GM21619 (cell line): ENCODE results near the gene RB1.
"Not testable (repeated sequence)": the region's sequence is repeated elsewhere in the genome, so short reads cannot be mapped to it uniquely, and the experiment has no call there.

Source experiments
- ATAC-seq: cut with Tn5 transposase; IDR thresholded peaks from one replicate; pipeline ENCODE4 v1.9.1; 2021; ENCODE audit not compliant: unreplicated experiment

The RB1 gene

DNA sequence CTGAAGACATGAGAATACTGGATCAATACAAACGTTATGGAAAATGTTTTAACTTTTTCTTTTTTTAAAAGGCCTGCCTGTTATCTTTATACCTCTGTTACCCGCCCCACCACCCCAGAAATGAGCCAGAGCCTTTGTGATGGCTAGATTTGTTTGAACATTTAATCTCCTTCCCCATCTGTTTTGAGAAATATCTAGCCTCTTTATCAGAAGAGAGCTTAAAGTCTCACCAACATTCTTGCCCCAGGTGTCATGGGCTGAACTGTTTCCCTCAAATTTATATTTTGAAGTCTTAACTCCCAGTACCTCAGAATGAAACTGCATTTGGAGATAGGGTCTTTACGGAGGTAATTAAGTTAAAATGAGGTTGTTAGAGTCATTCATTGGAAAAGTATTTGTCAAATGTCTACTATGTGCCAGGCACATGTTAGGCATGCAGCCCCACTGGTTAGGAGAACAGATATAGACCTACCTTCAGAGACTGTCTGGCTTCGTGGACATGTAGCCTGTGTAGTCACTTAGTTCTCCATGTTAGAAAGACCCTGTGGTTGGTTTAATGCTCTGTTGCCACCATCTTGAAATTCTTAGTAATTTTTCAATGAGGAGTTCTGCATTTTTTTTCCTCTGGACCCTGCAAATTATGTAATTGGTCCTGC, 6.3 kb upstream of the RB1 start:
- ATAC-seq = no peak

DNA sequence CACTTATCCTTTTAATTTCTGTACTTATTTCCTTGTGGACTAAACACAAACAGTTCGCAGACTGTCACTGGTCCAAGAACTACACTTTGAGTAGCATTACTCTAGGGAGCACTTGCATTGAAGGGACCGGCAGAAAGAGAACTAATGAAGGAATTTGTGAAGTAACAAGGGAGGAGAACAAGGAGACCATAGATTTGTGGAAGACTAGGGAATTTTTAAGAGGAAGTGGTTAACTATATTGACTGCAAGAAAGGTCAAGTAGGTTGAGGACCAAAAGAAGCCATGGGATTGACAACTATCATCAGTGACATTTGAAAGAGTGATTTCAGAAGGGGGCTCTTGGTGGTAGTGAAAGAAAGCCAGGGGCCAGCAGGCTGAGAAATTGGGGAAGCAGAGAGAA, 4.0 kb upstream of the RB1 start:
- ATAC-seq = no peak

DNA sequence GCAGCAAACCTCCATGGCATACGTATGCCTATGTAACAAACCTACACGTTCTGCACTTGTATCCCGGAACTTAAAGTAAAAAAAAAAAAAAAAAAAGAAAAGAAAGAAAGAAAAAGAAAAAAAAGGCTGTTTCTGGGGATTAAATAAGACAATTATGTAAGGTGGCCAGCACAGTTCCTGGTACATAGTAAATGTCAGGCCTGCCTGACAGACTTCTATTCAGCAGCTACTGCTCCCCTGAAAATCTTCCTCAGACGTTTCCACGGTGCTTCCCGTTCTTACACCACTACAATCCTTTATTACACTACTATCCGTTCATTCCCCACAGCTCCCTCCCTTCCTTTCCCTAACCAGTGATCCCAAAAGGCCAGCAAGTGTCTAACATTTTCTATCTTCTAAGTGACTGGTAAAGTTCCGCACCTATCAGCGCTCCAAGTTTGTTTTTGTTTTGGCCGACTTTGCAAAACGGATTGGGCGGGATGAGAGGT, 636 bp upstream of the RB1 start:
- no peak for ATAC-seq

DNA sequence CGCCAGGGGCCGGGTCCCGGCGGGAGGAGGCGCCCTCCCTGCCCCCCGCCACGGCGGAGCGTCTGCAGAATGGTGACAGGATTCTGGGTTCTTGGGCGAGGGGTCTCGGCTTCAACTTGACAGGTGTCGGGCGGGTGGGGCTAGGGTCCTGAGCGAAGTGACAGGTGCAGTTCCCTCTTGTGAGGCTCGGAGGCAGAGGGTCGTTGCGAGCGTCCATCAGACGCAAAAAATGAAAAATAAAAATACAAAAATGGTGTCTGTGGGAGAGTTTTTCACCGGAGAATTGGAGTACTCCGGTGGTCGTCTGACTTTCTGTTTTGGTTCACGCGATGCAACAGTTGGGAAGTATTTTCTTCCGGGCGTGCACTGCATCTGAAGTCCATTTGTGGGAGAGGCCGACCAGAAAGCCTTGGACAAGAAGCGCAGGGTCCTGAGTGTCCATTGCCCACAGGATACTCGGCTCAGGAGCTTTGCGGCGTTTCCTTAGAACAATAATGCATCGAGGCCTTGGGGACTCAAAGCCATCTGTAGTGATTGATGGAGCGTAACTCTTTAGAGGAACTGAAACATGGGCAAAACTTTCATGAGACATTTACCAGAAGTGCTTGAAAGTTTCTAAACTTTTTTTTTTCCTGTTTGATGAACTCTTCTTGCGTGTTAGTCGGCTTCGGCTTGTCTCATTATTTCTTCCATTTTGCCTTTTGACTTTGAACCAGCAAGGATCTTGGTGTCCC, 759 bp downstream of the RB1 start:
- ATAC-seq = peak; percentile 67

DNA sequence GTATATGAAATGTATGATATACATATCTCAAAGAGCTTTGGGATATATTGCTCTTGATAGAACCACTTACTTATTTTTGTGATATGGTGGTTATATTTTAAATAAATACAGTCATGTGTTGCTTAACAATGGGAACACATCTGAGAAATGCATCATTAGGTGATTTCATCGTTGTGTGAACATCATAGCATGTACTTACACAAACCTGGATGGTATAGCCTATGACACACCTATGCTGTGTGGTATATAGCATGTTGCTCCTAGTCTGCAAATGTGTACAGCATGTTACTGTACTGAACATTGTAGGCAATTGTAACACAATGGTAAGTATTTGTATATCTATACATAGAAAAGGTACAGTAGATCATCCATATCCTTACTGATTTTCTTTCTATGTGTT, 7.7 kb downstream of the RB1 start:
- no peak for ATAC-seq

DNA sequence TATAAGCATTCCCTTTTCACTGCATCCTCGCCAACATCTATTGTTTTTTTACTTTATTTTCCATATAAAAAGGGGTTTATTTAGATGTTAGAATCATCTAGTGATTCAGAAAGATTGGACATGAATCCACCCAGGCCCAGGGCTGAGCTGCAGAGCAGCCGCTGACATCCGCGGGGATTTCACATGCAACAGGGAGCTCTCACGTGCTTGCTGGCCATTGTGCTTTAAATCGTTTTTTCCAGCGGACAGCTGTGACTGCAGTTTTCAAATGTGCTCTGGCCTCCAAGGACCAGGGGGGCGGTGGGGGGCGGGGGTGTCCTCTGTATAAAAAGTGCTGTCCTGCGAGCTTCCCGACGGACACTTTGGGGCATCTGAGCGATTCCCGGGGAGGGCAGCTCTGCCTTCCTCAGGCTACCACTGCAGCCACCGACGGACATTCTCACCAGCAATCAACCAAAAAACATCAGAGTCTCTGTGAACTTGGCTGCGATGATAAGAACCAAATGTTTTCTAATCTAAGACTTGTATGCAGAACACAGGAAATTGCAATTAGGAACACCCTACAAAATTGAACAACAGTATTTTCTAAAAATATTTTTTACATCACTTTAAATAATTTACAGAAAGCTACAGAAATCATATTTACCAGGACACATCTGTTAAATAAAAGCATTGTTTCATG, 12.6 kb downstream of the RB1 start:
- no peak for ATAC-seq

DNA sequence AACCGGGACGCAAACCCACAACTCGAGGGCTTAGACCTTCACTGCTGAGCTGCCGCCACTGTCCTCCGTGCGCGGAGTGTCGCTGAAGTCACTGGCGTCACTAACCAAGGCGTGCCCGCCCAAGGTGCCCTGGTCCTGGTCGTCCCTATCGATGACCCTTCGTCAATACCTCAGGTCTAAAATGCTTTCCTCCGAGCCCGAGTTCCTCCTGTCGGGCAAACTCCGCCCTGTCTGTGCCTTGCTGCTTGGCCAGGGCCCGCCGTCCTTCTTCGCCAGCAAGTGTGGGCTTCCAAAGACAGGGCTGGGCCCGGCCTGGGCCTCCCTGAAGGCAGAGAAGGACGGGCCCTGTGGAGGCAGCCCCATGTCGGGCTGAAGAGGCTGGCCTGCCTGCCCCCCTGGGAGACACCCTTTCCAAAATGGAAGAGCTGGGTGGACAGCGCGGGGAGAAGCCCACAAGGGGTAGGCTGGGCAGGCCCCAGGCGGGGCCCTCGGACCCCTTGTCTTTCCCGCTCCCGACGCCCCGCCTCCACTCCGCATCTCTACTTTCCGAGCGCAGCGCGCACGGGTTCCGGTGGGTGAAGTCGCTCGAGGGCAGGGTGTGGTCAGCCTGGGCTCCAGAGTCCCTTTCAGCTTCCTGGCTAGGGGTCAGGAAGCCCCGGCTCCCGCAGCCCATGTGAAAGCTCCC, 13.4 kb downstream of the RB1 start:
- no peak for ATAC-seq

DNA sequence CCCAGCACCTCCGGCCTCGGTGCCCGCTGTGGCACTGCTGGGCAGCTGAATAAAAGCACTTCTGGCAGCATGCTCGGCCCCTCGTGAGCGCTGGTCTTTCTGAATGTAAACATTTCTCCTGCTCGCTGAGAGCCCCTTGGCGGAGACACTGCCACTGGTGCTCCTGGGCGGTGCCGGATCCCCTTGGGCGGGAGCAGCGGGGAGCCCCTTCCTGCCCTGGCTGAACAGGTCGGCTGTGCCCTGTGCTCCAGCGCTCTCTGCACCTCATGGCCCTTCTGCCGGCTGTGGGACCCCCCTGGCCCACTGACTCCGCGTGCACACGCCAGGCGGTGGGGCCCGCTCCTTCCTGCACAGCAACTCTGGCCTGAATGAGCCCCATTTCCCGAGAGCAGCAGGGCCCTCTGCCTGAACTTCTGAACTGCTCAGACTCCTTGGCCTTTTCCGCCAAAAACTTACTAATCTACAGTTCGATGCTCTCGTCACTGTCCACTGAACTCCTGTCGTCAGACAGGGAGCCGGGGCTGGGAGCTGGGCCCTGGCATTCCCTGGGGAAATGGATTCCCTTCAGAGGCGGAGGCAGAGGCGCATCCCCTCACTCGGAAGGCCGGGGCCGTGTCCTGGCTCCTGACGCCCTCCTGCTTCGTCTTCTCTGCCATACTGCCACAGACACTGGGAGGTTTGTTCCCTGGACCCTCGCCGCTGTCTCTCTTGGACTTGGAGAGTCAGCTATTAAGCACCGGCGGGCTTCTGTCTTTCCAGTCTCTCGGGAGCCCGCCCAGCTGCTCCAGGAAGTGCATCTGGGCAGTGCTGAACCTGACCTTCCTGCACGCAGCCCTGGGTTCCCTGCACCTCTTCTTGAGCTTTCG, 14.2 kb downstream of the RB1 start:
- no peak for ATAC-seq

DNA sequence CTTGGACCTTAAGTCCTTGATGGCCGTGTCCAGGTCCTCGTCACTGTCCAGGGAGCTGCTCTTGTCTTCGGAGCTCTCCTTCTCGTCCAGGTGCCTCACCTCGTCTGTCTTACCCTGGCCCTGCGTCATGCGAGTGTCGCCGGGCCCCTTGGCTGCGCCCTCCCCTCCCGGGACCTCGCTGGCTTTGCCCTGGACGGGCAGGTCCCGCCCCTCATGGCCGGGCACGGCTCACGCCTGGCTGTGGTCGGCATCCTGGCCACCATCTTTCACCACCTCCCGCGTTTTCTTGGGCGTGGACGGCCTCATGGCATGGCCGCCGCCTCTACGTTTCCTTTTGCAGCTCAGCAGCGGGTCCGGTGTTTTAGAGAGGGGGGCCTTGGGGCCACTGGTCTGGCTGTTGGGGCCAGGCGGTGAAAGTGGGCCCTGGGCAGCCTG, 14.8 kb downstream of the RB1 start:
- no peak for ATAC-seq

DNA sequence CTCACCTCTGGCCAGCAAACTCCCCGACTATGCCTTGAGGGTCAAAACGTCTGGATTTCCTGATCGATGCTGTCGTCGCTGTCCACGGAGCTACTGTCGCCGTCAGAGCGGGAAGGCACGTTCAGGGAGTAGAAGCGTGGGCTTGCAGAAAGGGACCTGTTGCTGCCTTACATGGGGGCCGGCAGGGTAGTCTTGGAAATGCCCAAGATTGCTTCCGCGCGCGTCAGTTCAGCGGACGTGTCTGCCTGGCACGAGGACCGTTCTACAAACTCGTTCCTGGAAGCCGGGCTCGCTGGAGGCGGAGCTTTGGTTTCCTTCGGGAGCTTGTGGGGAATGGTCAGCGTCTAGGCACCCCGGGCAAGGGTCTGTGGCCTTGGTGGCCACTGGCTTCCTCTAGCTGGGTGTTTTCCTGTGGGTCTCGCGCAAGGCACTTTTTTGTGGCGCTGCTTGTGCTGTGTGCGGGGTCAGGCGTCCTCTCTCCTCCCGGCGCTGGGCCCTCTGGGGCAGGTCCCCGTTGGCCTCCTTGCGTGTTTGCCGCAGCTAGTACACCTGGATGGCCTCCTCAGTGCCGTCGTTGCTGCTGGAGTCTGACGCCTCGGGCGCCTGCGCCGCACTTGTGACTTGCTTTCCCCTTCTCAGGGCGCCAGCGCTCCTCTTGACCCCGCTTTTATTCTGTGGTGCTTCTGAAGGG, 15.4 kb downstream of the RB1 start:
- ATAC-seq = no peak

DNA sequence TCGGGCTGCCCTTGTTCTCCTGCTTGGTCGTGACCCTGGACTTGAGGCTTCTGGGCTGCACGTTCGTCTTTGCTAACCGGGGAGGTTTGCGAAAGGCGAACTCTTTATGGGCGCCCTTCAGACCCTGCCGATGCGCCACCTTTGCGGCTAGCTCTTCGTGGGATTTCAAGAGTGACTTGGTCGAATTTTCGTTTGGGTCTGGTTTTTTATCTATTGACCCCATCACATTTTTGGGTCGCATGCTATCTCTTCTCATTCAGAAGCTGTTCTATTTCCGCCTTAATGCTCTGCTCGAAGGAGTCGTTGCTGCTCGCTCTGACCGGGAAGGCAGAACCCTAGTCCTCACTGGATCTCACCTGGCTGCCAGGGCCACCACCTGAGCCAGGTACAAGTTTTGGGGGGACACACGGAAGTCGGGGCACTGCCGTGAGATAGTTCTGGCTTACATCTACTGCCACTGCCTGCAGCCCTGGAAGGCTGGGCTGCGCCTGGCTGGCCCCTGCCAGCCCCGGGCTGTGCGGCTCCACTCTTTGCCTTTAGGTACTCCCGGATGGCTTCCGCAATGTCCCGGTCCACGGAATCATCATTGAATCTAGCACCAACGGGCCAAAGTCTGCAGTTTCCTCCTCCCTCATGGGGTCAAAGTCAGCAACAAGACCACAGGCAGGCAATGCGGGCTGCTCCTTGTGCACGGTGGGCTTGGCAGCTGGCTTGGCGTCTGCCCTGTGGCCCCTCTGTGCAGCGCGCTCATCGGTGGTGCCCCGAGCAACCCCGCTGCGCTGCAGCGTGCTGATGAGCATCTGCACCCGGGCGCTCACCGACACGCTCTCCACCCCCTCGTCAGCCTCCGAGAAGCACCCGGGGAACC, 16.2 kb downstream of the RB1 start:
- no peak for ATAC-seq

DNA sequence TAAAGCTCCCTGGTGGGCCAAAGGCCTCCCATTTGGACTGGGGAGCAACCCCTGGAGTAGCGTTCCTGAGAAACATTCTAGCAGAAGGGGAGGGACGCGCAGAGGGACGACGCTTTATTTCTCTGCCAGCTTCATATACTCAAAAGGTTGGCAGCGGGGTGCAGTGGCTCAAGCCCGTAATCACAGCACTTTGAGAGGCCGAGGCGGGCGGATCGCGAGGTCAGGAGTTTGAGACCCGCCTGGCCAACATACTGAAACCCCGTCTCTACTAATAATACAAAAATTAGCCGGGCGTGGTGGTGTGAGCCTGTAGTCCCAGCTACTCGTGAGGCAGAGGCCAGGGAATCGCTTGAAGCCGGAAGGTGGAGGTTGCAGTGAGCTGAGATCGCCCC, 16.8 kb downstream of the RB1 start:
- ATAC-seq = no peak

DNA sequence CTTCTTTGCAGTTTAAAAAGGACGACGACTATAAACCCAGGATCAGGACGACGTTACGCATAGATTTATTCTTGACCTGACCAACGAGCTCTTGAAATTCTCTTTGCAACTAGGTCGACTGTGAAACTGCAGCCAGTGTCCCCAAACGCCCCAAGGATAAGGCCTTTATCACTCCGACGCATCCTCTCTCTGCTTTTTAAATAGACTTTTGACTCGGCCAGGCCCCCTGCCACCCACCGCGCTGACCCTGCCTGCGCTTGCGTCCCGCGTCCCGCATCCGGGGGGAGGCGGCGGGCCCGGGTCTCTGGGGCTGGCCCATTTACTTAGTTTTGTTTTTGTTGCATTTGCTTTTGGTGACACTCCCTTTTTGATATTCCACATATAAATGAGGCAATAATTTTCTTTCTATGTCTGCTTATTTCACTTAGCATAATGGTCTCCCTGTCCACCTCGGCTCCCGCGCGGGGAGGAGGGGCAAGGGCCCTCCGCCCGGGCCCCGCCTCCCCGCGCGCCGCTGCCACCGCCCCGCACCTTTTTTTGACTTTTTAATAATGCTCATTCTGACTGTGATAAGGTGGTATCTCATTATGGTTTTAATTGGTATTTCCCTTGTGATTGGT, 17.4 kb downstream of the RB1 start:
- no peak for ATAC-seq

DNA sequence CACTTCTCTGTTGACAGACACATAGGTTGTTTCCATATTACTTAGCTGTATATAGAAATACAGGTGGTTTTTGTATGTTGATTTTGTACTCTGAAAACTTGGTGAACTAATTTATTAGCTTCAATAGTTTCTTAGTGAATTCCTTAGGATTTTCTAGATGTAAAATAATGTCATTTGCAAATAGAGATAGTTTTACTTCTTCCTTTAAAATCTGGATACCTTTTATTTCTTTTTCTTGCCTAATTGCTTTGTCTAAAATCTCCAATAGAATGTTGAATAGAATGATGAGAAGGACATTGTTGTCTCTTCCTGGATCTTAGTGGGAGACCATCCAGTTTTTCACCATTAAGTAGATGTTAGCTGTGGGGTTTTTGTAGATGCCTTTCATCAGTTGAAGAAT, 18.7 kb downstream of the RB1 start:
- no peak for ATAC-seq

DNA sequence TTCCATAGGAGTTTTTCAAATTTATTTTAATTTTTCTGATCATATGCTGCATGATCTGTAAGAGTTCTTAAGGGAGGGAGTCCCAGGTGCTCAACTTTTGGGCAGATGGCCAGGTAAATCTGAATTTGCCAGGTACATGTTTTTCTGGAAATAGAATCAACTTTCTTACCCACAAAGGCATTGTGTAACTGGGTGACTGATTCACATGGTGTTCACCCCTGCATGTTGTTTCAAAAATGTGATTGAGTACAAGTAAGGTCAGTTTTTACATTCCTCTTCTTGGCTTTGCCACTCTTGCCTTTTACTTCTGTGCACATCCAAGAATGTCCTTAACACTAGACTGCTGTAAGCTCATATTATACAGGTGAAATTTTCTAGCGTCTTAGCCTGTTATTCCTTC, 30.4 kb downstream of the RB1 start:
- ATAC-seq = no peak

DNA sequence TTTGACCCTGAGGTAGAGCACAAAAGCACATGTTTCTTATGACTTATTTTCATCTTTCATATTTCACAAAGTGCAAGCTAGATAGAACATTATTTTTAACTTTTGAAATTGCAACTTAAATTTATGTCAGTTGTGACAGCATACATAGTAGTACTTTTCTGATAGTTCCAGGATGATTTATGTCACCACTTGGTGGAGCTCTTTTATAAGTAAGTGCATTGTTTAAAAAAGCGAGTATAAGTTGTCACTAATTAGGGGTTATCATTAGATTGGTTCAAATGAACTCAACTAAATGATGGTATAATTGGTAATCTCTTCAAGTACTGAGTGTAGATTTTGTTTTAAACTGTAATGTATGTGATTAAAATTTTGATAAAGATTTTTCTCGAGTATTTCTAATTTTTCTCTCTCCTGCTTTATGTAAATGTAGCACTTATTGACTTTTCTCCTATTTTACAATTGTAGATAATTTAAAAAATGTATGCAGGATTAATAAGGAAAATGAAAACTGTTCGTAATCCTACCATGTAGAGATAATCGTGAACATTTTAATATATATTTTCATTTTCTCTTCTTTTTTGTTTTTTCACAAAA, 31.1 kb downstream of the RB1 start:
- ATAC-seq = no peak

DNA sequence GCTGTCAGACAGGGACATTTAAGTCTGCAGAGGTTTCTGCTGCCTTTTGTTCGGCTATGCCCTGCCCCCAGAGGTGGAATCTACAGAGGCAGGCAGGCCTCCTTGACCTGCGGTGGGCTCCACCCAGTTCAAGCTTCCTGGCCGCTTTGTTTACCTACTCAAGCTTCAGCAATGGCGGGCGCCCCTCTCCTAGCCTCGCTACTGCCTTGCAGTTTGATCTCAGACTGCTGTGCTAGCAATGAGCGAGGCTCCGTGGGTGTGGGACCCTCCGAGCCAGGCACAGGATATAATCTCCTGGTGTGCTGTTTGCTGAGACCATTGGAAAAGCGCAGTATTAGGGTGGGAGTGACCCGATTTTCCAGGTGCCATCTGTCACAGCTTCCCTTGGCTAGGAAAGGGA, 35.6 kb downstream of the RB1 start:
- ATAC-seq = not testable (repeated sequence)

DNA sequence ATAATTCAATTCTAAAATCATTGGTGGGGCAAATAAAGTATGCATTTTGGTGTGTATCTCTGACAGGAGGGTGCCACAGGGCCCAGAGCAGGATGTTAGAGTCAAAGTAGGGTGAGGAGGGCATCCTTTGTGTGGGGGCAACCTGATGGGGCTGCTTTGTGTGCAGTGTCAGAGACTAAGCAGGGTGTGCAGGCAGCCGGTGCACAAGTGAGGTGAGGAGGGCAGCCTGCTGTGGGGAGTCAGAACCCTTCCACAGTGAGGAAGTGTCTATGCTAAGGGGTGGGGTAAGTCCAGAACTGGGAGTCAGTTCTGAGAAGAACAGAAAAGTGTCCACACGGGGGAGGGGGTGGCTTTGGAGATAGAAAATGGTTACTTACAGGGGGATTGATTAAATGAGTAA, 40.7 kb downstream of the RB1 start:
- ATAC-seq = no peak
